Caco-2 (cell line): ENCODE data around the gene BAHCC1. TPM values are rescaled to one million over a fixed set of nuclear protein-coding genes. Genes with fewer than 3 reads are reported as not detected.

ENCODE experiments used
- BruUV-seq: library from RNA; stranded (reverse); fragments of 400-500 nt; replicated peaks from 2 replicates; lab custom pipeline; 2021; lab: Mats Ljungman, UMichigan
- CTCF ChIA-PET: fragments of 300-600 bp; sonication (Branson Sonifier 250); formaldehyde crosslinking; loops from one replicate; lab custom pipeline; 2022; ENCODE audit warnings: antibody characterized with exemption; lab: Charles Lee
- POLR2A ChIA-PET: fragments of 300-600 bp; sonication (Branson Sonifier 250); formaldehyde crosslinking; loops from one replicate; lab custom pipeline; 2022; ENCODE audit warnings: antibody characterized with exemption; lab: Charles Lee
- DNase-seq, 2 experiments: peaks; one replicate each; pipeline versions ENCODE4 v3.0.0 to v3.0.0-alpha.2; 2020 to 2022
- H3K27me3 ChIP-seq: replicated peaks from 2 replicates; pipeline ENCODE4 v1.6.0; 2011; ENCODE audit warnings: low read length; ENCODE audit not compliant: control insufficient read depth, insufficient read depth
- H3K36me3 ChIP-seq: 2 replicates; pipeline ENCODE4 v1.5.1; 2011; ENCODE audit warnings: low read length; ENCODE audit not compliant: control insufficient read depth, insufficient read depth
- H3K4me1 ChIP-seq: fragments of 250-450 bp; sonication (Bioruptor Pico); 2 replicates; pipeline ENCODE4 v1.5.1; 2020; ENCODE audit warnings: mild to moderate bottlenecking
- H3K4me3 ChIP-seq: 2 replicates; pipeline ENCODE4 v1.5.1; 2011; ENCODE audit warnings: low read depth, mild to moderate bottlenecking, control low read depth, low read length
- H3K9me3 ChIP-seq: fragments of 250-450 bp; sonication (Bioruptor Pico); 2 replicates; pipeline ENCODE4 v1.5.1; 2020; ENCODE audit warnings: mild to moderate bottlenecking, moderate library complexity
- H3K27ac Mint-ChIP-seq: one replicate; pipeline ENCODE4 v1.8.0; 2022; ENCODE audit warnings: mixed read lengths; ENCODE audit not compliant: unreplicated experiment
- H3K27me3 Mint-ChIP-seq: one replicate; pipeline ENCODE4 v1.8.0; 2022; ENCODE audit warnings: mixed read lengths; ENCODE audit not compliant: insufficient read depth, unreplicated experiment
- H3K36me3 Mint-ChIP-seq: one replicate; pipeline ENCODE4 v1.8.0; 2022; ENCODE audit warnings: mild to moderate bottlenecking, mixed read lengths; ENCODE audit not compliant: insufficient read depth, unreplicated experiment
- H3K4me1 Mint-ChIP-seq: one replicate; pipeline ENCODE4 v1.8.0; 2022; ENCODE audit warnings: low read depth, mixed read lengths; ENCODE audit not compliant: unreplicated experiment
- H3K4me3 Mint-ChIP-seq: one replicate; pipeline ENCODE4 v1.8.0; 2022; ENCODE audit warnings: mild to moderate bottlenecking, moderate library complexity, mixed read lengths; ENCODE audit not compliant: unreplicated experiment
- H3K9me3 Mint-ChIP-seq: one replicate; pipeline ENCODE4 v1.8.0; 2022; ENCODE audit warnings: mixed read lengths; ENCODE audit not compliant: unreplicated experiment
- intact Hi-C: fragments of 100-400 bp; cut with micrococcal nuclease; formaldehyde crosslinking; loops from one replicate; pipeline ENCODE4 v1.10.0; 2022; ENCODE audit not compliant: unreplicated experiment
- total RNA-seq: library from RNA; stranded (reverse); gene quantifications from 2 replicates; pipeline ENCODE4 v1.2.3, GENCODE V29; 2022
- TF ChIP-seq, protein P1 (sequence below), 2 experiments: fragments of 200-600 bp in 1 of 2; IDR thresholded peaks; 1 replicate in 1 of 2; 2 replicates in 1 of 2; pipeline versions ENCODE4 v1.5.1 to v1.8.0; 2011 to 2022; ENCODE audit warnings: antibody characterized with exemption in 1 of 2, control low read depth in 1 of 2, inconsistent platforms in 1 of 2, low read depth in 1 of 2, low read length in 1 of 2, mild to moderate bottlenecking in 1 of 2, moderate library complexity in 1 of 2; ENCODE audit not compliant: insufficient read depth in 1 of 2, severe bottlenecking in 1 of 2, unreplicated experiment in 1 of 2

The BAHCC1 gene
- total RNA-seq, 1 experiment from 2014 or later: 10.2 TPM

GRCh38 chr17:81480140-81481072, 85.1 kb downstream of the BAHCC1 start:
- H3K36me3 Mint-ChIP-seq: peaks cover 5% of the 10 kb centered on the region
- H3K4me3 ChIP-seq: no peak overlapping the region
- H3K4me3 Mint-ChIP-seq: no peak overlapping the region
- H3K27ac Mint-ChIP-seq: no peak overlapping the region
- H3K27me3 ChIP-seq: no peaks in the 10 kb centered on the region
- no peaks in the 10 kb centered on the region for H3K4me1 Mint-ChIP-seq
- H3K4me1 ChIP-seq: peaks cover 14% of the 10 kb centered on the region
- no TSS peak for BruUV-seq
- CTCF ChIA-PET: interaction anchor here (0.7 to 1.0 kb wide), 2 partner anchors 39 to 66 kb away, joined by 3 to 4 read pairs; no protein-coding TSS in a partner anchor
- no peak for DNase-seq
- H3K27me3 Mint-ChIP-seq: no peaks in the 10 kb centered on the region
- TF ChIP-seq, protein P1, sequence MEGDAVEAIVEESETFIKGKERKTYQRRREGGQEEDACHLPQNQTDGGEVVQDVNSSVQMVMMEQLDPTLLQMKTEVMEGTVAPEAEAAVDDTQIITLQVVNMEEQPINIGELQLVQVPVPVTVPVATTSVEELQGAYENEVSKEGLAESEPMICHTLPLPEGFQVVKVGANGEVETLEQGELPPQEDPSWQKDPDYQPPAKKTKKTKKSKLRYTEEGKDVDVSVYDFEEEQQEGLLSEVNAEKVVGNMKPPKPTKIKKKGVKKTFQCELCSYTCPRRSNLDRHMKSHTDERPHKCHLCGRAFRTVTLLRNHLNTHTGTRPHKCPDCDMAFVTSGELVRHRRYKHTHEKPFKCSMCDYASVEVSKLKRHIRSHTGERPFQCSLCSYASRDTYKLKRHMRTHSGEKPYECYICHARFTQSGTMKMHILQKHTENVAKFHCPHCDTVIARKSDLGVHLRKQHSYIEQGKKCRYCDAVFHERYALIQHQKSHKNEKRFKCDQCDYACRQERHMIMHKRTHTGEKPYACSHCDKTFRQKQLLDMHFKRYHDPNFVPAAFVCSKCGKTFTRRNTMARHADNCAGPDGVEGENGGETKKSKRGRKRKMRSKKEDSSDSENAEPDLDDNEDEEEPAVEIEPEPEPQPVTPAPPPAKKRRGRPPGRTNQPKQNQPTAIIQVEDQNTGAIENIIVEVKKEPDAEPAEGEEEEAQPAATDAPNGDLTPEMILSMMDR (IDR thresholded peaks at IDR 0.05; ENCODE audit: insufficient read depth in 1 of 2, low read depth in 1 of 2, low read length in 1 of 2, severe bottlenecking in 1 of 2, unreplicated experiment in 1 of 2): no peak
- intact Hi-C loops: loop anchor here (2.0 kb wide), 1 partner anchor 40 kb away; no protein-coding TSS in a partner anchor
- no peaks in the 10 kb centered on the region for H3K36me3 ChIP-seq
- H3K9me3 Mint-ChIP-seq: no peaks in the 10 kb centered on the region
- POLR2A ChIA-PET: no interaction called here
- no peaks in the 10 kb centered on the region for H3K9me3 ChIP-seq

DNA sequence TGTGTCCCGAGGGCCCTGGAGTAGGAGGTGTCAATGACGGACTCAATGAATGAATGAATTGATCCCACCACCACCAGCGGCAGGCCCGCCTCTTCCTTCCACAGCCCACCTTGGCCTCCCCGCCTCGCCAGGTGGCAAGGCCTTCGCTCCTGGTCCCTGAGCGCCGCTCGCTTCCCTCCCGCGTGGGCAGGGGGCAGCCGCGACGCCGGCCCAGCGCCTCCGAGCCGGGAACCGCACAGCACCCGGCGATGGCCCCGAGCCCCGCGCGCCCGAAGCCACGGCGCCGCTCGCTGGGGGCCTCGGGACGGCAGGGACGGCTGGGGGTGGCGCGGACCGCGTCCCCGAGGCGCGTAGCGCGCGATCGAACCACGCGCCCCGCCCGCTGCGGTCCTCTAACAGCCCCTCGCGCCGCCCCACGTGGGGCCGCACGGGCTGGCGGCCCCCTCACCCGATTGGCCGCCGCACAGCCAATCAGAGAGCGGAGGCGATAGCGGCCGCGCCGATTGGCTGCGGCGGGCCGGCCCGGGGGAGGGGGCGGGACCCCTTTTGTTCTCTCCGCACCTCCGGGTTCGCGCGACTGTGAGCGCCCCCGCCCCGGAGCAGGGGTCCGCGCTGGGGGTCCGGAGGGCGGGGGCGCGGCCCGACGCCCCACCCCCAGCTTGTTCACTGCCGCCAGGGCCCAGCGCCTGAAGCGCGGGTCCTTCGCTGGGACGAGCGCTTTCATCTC, 86.0 kb downstream of the BAHCC1 start:
- DNase-seq: no peak
- ChIA-PET CTCF (interaction anchor here (0.7 to 1.0 kb wide), 2 partner anchors 38 to 66 kb away, joined by 3 to 4 read pairs; no protein-coding TSS in a partner anchor), POLR2A (no interaction called here)
- Mint-ChIP-seq H3K36me3 (peaks cover 5% of the 10 kb centered on the region), H3K27ac (no peak overlapping the region), H3K4me3 (no peak overlapping the region), H3K9me3 (no peaks in the 10 kb centered on the region), H3K27me3 (no peaks in the 10 kb centered on the region), H3K4me1 (no peaks in the 10 kb centered on the region)
- TF ChIP-seq, protein P1 (IDR thresholded peaks at IDR 0.05; ENCODE audit: insufficient read depth in 1 of 2, low read depth in 1 of 2, low read length in 1 of 2, severe bottlenecking in 1 of 2, unreplicated experiment in 1 of 2): no peak
- Histone ChIP-seq H3K4me3 (no peak overlapping the region), H3K4me1 (peaks cover 14% of the 10 kb centered on the region), H3K36me3 (no peaks in the 10 kb centered on the region), H3K9me3 (no peaks in the 10 kb centered on the region), H3K27me3 (no peaks in the 10 kb centered on the region)
- no TSS peak for BruUV-seq
- intact Hi-C loops: loop anchor here (2.0 kb wide), 1 partner anchor 40 kb away; no protein-coding TSS in a partner anchor
